Peyer's patch (tissue), 4 donors: Measurements from ENCODE around the gene PM20D1.

Experiments used
- POLR2A ChIP-seq, 2 donors: fragments of 450-650 bp; IDR thresholded peaks; one replicate each; pipeline ENCODE4 v1.5.1; 2017; ENCODE audit warnings: antibody characterized with exemption in 2 of 2, mild to moderate bottlenecking in 2 of 2, moderate library complexity in 2 of 2
- TF ChIP-seq, protein P1 (sequence below), 6 experiments: fragments of 450-650 bp in 4 of 6; fragments of 200-600 bp in 2 of 6; sonication (generic) in 1 of 6; IDR thresholded peaks; one replicate each; pipeline ENCODE4 v1.5.1; 2017 to 2019; ENCODE audit warnings: antibody characterized with exemption in 6 of 6, mild to moderate bottlenecking in 3 of 6, moderate library complexity in 1 of 6

DNA sequence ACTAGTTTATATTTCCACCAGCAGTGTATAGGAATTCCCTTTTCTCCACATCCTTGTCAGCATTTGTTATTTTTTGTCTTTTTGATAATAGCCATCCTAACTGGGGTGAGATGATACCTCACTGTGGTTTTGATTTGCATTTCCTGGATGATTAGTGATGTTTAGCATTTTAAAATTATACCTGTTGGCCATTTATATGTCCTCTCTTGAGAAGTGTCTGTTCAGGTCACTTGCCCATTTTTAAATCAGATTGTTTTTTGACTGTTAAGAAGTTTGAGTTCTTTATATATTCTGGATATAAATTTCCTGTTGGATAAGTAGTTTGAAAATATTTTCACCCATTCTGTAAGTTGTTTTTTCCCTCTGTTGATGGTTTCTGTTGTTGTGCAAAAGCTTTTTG lies 31.0 kb upstream of the PM20D1 start:
- TF ChIP-seq, protein P1, sequence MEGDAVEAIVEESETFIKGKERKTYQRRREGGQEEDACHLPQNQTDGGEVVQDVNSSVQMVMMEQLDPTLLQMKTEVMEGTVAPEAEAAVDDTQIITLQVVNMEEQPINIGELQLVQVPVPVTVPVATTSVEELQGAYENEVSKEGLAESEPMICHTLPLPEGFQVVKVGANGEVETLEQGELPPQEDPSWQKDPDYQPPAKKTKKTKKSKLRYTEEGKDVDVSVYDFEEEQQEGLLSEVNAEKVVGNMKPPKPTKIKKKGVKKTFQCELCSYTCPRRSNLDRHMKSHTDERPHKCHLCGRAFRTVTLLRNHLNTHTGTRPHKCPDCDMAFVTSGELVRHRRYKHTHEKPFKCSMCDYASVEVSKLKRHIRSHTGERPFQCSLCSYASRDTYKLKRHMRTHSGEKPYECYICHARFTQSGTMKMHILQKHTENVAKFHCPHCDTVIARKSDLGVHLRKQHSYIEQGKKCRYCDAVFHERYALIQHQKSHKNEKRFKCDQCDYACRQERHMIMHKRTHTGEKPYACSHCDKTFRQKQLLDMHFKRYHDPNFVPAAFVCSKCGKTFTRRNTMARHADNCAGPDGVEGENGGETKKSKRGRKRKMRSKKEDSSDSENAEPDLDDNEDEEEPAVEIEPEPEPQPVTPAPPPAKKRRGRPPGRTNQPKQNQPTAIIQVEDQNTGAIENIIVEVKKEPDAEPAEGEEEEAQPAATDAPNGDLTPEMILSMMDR (IDR thresholded peaks at IDR 0.05) = no peak
- no peak for TF ChIP-seq POLR2A (IDR thresholded peaks at IDR 0.05)
